ENCODE data around the gene ZDHHC24.

Gene ZDHHC24

GRCh38 chr11:66492161-66492865 is 53.5 kb downstream of the ZDHHC24 start:
- no peak overlapping the region for H3K4me3 ChIP-seq (replicated peaks; ENCODE audit: low read depth, low read length)
- no peak for DNase-seq (ENCODE audit: low read depth)
- TF ChIP-seq, protein P1, sequence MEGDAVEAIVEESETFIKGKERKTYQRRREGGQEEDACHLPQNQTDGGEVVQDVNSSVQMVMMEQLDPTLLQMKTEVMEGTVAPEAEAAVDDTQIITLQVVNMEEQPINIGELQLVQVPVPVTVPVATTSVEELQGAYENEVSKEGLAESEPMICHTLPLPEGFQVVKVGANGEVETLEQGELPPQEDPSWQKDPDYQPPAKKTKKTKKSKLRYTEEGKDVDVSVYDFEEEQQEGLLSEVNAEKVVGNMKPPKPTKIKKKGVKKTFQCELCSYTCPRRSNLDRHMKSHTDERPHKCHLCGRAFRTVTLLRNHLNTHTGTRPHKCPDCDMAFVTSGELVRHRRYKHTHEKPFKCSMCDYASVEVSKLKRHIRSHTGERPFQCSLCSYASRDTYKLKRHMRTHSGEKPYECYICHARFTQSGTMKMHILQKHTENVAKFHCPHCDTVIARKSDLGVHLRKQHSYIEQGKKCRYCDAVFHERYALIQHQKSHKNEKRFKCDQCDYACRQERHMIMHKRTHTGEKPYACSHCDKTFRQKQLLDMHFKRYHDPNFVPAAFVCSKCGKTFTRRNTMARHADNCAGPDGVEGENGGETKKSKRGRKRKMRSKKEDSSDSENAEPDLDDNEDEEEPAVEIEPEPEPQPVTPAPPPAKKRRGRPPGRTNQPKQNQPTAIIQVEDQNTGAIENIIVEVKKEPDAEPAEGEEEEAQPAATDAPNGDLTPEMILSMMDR (IDR thresholded peaks at IDR 0.05; ENCODE audit: low read length, missing control alignments): no peak

- H3K4me3 ChIP-seq (replicated peaks; ENCODE audit: low read depth, low read length): no peak overlapping the region
- TF ChIP-seq, protein P1 (IDR thresholded peaks at IDR 0.05; ENCODE audit: low read length, missing control alignments): peak; percentile 48
- DNase-seq (ENCODE audit: low read depth): no peak
These were observed 54.4 kb downstream of the ZDHHC24 start for GRCh38 chr11:66491315-66491935.

DNA sequence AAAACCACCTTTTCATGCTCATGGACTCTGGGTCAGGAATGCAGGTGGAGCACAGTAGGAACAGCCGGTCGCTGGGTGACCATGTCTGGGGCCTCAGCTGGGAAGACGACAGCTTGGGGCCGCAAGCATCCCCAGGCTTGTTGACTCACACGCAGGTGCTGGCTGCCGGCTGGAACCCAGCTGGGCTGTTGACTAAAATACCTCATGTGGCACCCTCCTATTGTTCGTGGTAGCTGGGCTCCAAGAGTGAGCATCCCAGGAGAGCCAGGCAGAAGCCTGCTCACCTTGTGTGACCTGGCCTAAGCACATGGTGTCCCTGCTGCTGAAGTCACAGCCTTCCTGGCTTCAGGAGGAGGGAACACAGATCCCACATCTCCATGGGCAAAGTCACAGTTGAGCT is 56.2 kb downstream of the ZDHHC24 start:
- H3K4me3 ChIP-seq (replicated peaks; ENCODE audit: low read depth, low read length): no peak overlapping the region
- TF ChIP-seq, protein P1 (IDR thresholded peaks at IDR 0.05; ENCODE audit: low read length, missing control alignments): no peak
- DNase-seq (ENCODE audit: low read depth): no peak

DNA sequence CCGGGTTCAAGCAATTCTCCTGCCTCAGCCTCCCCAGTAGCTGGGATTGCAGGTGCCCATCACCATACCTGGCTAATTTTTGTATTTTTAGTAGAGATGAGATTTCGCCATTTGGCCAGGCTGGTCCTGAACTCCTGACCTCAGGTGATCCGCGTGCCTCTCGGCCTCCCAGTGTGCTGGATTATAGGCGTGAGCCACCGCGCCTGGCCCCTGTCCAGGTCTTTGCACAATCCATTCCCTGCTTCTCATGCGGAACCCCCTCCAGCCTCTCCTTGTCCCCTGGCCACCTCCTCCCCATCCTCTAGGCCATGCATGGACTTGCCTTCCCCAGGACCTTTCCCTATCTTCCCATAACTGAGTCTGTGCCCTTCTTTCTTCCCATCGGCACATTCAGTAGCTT is 56.9 kb downstream of the ZDHHC24 start:
- no peak for DNase-seq (ENCODE audit: low read depth)

DNA sequence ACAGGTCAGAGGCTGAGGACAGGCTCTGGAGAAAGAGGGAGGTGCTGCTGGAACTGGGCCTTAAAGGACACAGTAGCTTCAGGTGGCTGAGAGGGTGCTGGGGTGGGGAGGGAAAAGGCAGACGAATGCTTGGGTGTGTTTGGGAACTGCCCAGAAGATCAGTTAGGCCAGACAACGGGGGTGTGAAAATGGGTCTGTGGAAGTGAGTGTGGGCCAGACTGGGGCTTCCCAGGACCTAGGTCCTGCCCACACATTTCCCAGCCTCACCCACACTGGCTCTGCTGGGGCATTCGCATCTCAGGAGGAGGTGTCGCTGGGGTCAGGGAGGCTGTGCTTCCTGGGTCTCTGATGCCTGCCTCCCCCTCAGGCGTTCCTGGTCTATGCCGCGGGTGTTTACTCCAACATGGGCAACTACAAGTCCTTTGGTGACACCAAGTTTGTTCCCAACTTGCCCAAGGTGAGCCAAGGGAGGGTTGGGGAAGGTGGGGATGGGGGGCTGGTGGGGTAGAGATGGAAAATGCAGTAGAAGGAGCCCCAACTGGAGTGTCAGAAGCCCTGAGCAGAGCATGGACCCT is 61.0 kb downstream of the ZDHHC24 start:
- DNase-seq (ENCODE audit: low read depth): no peak
- TF ChIP-seq, protein P1 (IDR thresholded peaks at IDR 0.05; ENCODE audit: low read length, missing control alignments): no peak

More for the DNA sequence above, 56.9 kb downstream of the ZDHHC24 start:
- no peak overlapping the region for H3K4me3 ChIP-seq (replicated peaks; ENCODE audit: low read depth, low read length)
- TF ChIP-seq, protein P1 (IDR thresholded peaks at IDR 0.05; ENCODE audit: low read length, missing control alignments): no peak

DNA sequence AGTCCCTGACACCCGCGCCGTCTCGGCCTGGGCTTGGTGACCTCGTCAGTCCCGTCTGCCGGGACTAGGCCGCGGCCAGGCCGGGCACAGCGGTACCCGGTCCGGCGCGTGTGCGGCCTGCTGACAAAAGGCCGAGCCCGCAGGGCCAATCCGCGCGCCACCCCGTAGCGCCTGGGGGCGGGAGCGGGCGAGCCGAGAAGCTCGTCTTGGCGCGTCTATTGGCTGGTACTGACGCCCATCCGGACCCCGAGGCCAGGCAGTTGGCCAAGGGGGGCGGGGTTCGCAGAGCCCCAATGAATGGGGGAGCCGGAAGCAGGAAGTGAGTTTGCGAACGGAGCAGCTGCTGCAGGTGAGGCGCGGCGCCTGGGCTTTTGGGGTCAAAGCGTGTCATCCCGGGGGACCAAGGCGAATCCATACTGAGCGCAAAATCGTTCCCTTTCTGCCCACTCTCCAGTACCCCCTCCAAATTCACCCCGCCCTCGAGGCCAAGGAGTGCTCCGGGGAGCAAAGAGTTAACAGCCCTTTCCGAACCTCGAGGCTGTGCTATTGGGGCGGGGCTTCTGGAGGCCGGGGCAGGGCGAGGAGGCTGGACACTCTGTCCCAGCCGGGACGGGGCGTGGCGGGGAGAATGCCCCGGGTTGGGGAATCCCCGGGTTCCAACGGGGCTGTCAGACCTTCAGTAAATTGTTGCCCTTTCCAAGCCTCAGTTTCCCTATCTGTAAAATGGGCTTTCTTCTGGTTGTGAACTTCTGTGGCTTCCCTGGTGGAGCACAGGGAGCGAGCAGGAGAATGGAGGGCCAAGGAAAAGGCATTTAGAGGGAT is 65.5 kb downstream of the ZDHHC24 start, which contains the start of gene DPP3:
Gene DPP3, plus strand, starts transcription at position 318 of the 822 bp plus-strand sequence. CDS start 1,767 bp downstream, outside the sequence.
- TF ChIP-seq, protein P1 (IDR thresholded peaks at IDR 0.05; ENCODE audit: low read length, missing control alignments): no peak
- H3K4me3 ChIP-seq (replicated peaks; ENCODE audit: low read depth, low read length): peak within 1 kb of the TSS; percentile 91
- peak; percentile 96 for DNase-seq (ENCODE audit: low read depth)

More for the DNA sequence above, 61.0 kb downstream of the ZDHHC24 start:
- no peak overlapping the region for H3K4me3 ChIP-seq (replicated peaks; ENCODE audit: low read depth, low read length)

Measured in fibroblast of pulmonary artery (primary cell).